ENCODE results near the gene TMEM45A.
"Not testable (repeated sequence)": the region's sequence is repeated elsewhere in the genome, so short reads cannot be mapped to it uniquely, and the experiment has no call there.

Gene TMEM45A

GRCh38 chr3:100575704-100576103 is 83.3 kb downstream of the TMEM45A start:
- no peak for DNase-seq (ENCODE audit: low read depth in 2 of 2)

GRCh38 chr3:100577382-100578008 is 85.1 kb downstream of the TMEM45A start:
- no peak for DNase-seq (ENCODE audit: low read depth in 2 of 2)

- DNase-seq (ENCODE audit: low read depth in 2 of 2), result no peak
Observed at GRCh38 chr3:100578646-100579045, 86.2 kb downstream of the TMEM45A start.

- no peak for DNase-seq (ENCODE audit: low read depth in 2 of 2)
Observed at GRCh38 chr3:100580147-100580546, 87.7 kb downstream of the TMEM45A start.

- no peak for DNase-seq (ENCODE audit: low read depth in 2 of 2)
Observed at GRCh38 chr3:100581650-100582049, 89.2 kb downstream of the TMEM45A start.

- DNase-seq (ENCODE audit: low read depth in 2 of 2), result not testable (repeated sequence)
Observed at GRCh38 chr3:100582157-100582556, 89.7 kb downstream of the TMEM45A start.

GRCh38 chr3:100584101-100584660 is 91.8 kb downstream of the TMEM45A start:
- no peak for DNase-seq (ENCODE audit: low read depth in 2 of 2)

- DNase-seq (ENCODE audit: low read depth in 2 of 2), result no peak
Observed at GRCh38 chr3:100586832-100587231, 94.4 kb downstream of the TMEM45A start.

GRCh38 chr3:100588251-100588650 is 95.8 kb downstream of the TMEM45A start:
- DNase-seq (ENCODE audit: low read depth in 2 of 2), result no peak

- peak in 1 of 2 experiments; percentile 39 for DNase-seq (ENCODE audit: low read depth in 2 of 2)
Observed at GRCh38 chr3:100590114-100590839, 97.9 kb downstream of the TMEM45A start.

GRCh38 chr3:100590840-100591147 is 98.4 kb downstream of the TMEM45A start:
- no peak for DNase-seq (ENCODE audit: low read depth in 2 of 2)

GRCh38 chr3:100591411-100591810 is 99.0 kb downstream of the TMEM45A start:
- DNase-seq (ENCODE audit: low read depth in 2 of 2), result no peak

- DNase-seq (ENCODE audit: low read depth in 2 of 2), result no peak
Observed at GRCh38 chr3:100600181-100601042, 108.0 kb downstream of the TMEM45A start.

GRCh38 chr3:100602506-100603444 is 110.4 kb downstream of the TMEM45A start:
- DNase-seq (ENCODE audit: low read depth in 2 of 2), result no peak

- no peak for DNase-seq (ENCODE audit: low read depth in 2 of 2)
Observed at GRCh38 chr3:100603469-100603868, 111.0 kb downstream of the TMEM45A start.

GRCh38 chr3:100605358-100605757 is 112.9 kb downstream of the TMEM45A start:
- no peak for DNase-seq (ENCODE audit: low read depth in 2 of 2)

GRCh38 chr3:100606894-100607512 is 114.6 kb downstream of the TMEM45A start:
- no peak for DNase-seq (ENCODE audit: low read depth in 2 of 2)

- no peak for DNase-seq (ENCODE audit: low read depth in 2 of 2)
Observed at GRCh38 chr3:100609305-100609704, 116.9 kb downstream of the TMEM45A start, which contains the start of gene ADGRG7. ADGRG7 (plus strand) TSS chr3:100609601; CDS start chr3:100609857, 256 bp downstream.

GRCh38 chr3:100609963-100610362 is 117.5 kb downstream of the TMEM45A start:
- no peak for DNase-seq (ENCODE audit: low read depth in 2 of 2)

- DNase-seq (ENCODE audit: low read depth in 2 of 2), result no peak
Observed at GRCh38 chr3:100611221-100611620, 118.8 kb downstream of the TMEM45A start.

All from stimulated activated CD4-positive, alpha-beta T cell treated with anti-CD3 and anti-CD28 coated beads, Interleukin-12 subunit alpha, Interleukin-12 subunit beta, amount 100 ng/mL, for 24 hours (primary cell).